ENCODE results near the gene LY6G5C. TPM values are rescaled to one million over a fixed set of nuclear protein-coding genes. Genes with fewer than 3 reads are reported as not detected.

Gene LY6G5C
- total and polyA plus RNA-seq, 2 experiments from 2014 or later: 1.7 to 5.1 TPM

GRCh38 chr6:31663961-31664789, 16.7 kb downstream of the LY6G5C start:
- H3F3A ChIP-seq (ENCODE audit: insufficient read depth): peaks cover 38% of the 10 kb centered on the region

GRCh38 chr6:31663126-31663960, 17.5 kb downstream of the LY6G5C start:
- Histone ChIP-seq H4K20me1 (ENCODE audit: insufficient read depth) (no peaks in the 10 kb centered on the region), H3K27ac (peak overlapping the region; percentile 87), H3K9me3 (ENCODE audit: low read depth) (no peaks in the 10 kb centered on the region), H3K9me2 (ENCODE audit: insufficient read depth) (no peaks in the 10 kb centered on the region), H3K4me1 (ENCODE audit: insufficient read depth) (peaks cover 29% of the 10 kb centered on the region), H3K4me3 (peak overlapping the region; percentile 89), H3K9ac (peak overlapping the region; percentile 93), H3K27me3 (replicated peaks; ENCODE audit: insufficient read depth) (no peaks in the 10 kb centered on the region), H2AFZ (no peak overlapping the region), H3F3A (ENCODE audit: insufficient read depth) (peaks cover 38% of the 10 kb centered on the region), H3K36me3 (ENCODE audit: low read depth) (peaks cover 9% of the 10 kb centered on the region; the same call in 1 of the 2 replicates), H3K4me2 (ENCODE audit: unreplicated experiment) (peak overlapping the region; percentile 93), H3K79me2 (ENCODE audit: insufficient read depth) (peaks cover 82% of the 10 kb centered on the region)
- WGBS, 2 experiments (ENCODE audit: low coverage in 1 of 2, low lambda C conversion rate in 2 of 2, missing lambda C conversion rate in 2 of 2): 20 to 29% methylated on average over 7 to 9 of the region's 9 CpGs
- in situ Hi-C loops (cut with MboI): no loop called here
- TF ChIP-seq EZH2phosphoT487 (IDR thresholded peaks at IDR 0.05; ENCODE audit: insufficient read depth, low read depth) (no peak), EZH2 (IDR thresholded peaks at IDR 0.05; ENCODE audit: insufficient read depth, poor library complexity, severe bottlenecking) (no peak)
- peak; percentile 72 for DNase-seq

More at GRCh38 chr6:31663961-31664789, 16.7 kb downstream of the LY6G5C start:
- Histone ChIP-seq H3K4me3 (peak overlapping the region; percentile 89), H3K36me3 (ENCODE audit: low read depth) (peaks cover 9% of the 10 kb centered on the region), H3K9ac (peak overlapping the region; percentile 93), H3K4me2 (ENCODE audit: unreplicated experiment) (peak overlapping the region; percentile 93), H3K27me3 (replicated peaks; ENCODE audit: insufficient read depth) (no peaks in the 10 kb centered on the region), H3K9me2 (ENCODE audit: insufficient read depth) (no peaks in the 10 kb centered on the region), H4K20me1 (ENCODE audit: insufficient read depth) (no peaks in the 10 kb centered on the region), H3K27ac (peak overlapping the region; percentile 87), H3K4me1 (ENCODE audit: insufficient read depth) (peaks cover 24% of the 10 kb centered on the region), H3K9me3 (ENCODE audit: low read depth) (no peaks in the 10 kb centered on the region), H2AFZ (peak overlapping the region; percentile 71), H3K79me2 (ENCODE audit: insufficient read depth) (peaks cover 82% of the 10 kb centered on the region)
- 1 to 2% methylated on average over 13 to 17 of the region's 17 CpGs for WGBS, 2 experiments (ENCODE audit: low coverage in 1 of 2, low lambda C conversion rate in 2 of 2, missing lambda C conversion rate in 2 of 2)
- DNase-seq: peak; percentile 90
- TF ChIP-seq EZH2phosphoT487 (IDR thresholded peaks at IDR 0.05; ENCODE audit: insufficient read depth, low read depth): no peak
- no peak for TF ChIP-seq EZH2 (IDR thresholded peaks at IDR 0.05; ENCODE audit: insufficient read depth, poor library complexity, severe bottlenecking)
- in situ Hi-C loops (cut with MboI): no loop called here

DNA sequence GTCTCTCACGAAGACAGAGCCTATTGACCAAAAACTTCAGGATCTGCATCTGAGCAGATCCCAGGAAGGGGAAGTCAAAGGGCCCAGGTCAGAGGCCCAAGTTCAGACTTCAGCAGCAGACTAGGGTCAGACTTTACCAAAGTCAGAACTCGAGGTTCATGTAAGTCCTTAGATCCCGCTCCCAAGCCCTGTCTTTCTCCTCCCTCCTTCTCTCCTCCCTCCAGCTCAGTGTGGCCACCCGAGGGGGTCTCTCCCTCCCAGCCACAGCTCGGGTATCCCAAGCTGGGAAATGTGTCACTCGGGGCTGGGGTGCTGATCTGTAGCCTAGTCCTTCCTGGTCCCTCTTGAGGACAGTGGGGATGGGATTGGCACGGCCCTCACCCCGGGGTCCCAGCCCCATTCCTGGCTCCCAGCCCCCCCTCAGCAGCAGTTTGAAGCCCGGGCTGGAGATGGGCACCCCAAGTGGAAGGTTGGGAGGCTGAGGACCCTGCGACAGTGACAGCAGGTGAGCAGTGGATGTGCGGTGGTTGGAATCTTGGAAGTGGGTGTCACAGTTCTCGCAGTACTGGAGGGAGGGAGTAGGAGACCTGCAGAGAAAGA, 18.6 kb downstream of the LY6G5C start:
- no peak overlapping the region for H2AFZ ChIP-seq
- H3K4me3 ChIP-seq: no peak overlapping the region
- TF ChIP-seq EZH2 (IDR thresholded peaks at IDR 0.05; ENCODE audit: insufficient read depth, poor library complexity, severe bottlenecking) (no peak), EZH2phosphoT487 (IDR thresholded peaks at IDR 0.05; ENCODE audit: insufficient read depth, low read depth) (no peak)
- WGBS, 2 experiments (ENCODE audit: low coverage in 1 of 2, low lambda C conversion rate in 2 of 2, missing lambda C conversion rate in 2 of 2): 75 to 76% methylated on average over 12 of the region's 12 CpGs
- H3K79me2 ChIP-seq (ENCODE audit: insufficient read depth): peaks cover 82% of the 10 kb centered on the region
- in situ Hi-C loops (cut with MboI): no loop called here
- no peaks in the 10 kb centered on the region for H3K9me3 ChIP-seq (ENCODE audit: low read depth)
- H3K36me3 ChIP-seq (ENCODE audit: low read depth): peaks cover 1% of the 10 kb centered on the region; the same call in 1 of the 2 replicates
- H3K9me2 ChIP-seq (ENCODE audit: insufficient read depth): no peaks in the 10 kb centered on the region
- no peaks in the 10 kb centered on the region for H4K20me1 ChIP-seq (ENCODE audit: insufficient read depth)
- H3F3A ChIP-seq (ENCODE audit: insufficient read depth): peaks cover 38% of the 10 kb centered on the region
- no peak for DNase-seq
- peaks cover 29% of the 10 kb centered on the region for H3K4me1 ChIP-seq (ENCODE audit: insufficient read depth)
- H3K9ac ChIP-seq: no peak overlapping the region
- no peak overlapping the region for H3K4me2 ChIP-seq (ENCODE audit: unreplicated experiment)
- H3K27ac ChIP-seq: no peak overlapping the region
- no peaks in the 10 kb centered on the region for H3K27me3 ChIP-seq (replicated peaks; ENCODE audit: insufficient read depth)
